Epithelial cell of prostate (primary cell): ENCODE results near the gene IFIT5.
A peak's percentile ranks its signal among the peaks of the same experiment; 100 is the strongest.
"Not testable (repeated sequence)": the region's sequence is repeated elsewhere in the genome, so short reads cannot be mapped to it uniquely, and the experiment has no call there.

Source experiments
- DNase-seq: peaks from one replicate; pipeline ENCODE4 v3.0.0-alpha.2; 2011; ENCODE audit warnings: low read depth, low spot score
- H3K27ac ChIP-seq: fragments of 450-650 bp; 2 replicates; pipeline ENCODE4 v1.5.1; 2017; ENCODE audit warnings: mild to moderate bottlenecking

The IFIT5 gene

GRCh38 chr10:89426230-89426868 lies 12.0 kb downstream of the IFIT5 start:
- H3K27ac ChIP-seq = no peak overlapping the region
- DNase-seq = no peak

DNA sequence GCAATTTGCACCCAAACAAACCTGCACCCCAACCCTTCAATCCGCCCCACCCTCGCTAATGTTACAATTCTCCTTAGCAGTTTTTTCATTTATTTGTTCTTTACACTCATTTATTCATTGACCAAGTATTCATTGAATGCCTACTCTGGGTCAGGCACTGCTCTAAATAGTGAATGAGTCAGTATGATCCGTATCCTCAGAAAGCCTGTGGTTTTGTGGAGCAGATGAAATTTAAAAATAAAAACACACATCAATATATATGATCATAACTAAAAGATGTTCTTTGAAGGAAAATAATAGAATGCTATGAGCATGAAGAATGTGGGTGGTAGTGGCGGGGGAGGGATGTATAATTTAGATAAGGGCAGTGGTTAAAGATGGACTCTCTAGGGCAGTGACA lies 13.3 kb downstream of the IFIT5 start:
- no peak overlapping the region for H3K27ac ChIP-seq
- no peak for DNase-seq

- no peak overlapping the region for H3K27ac ChIP-seq
- no peak for DNase-seq
These were observed 14.5 kb downstream of the IFIT5 start for GRCh38 chr10:89428877-89429276.

- no peak overlapping the region for H3K27ac ChIP-seq
- DNase-seq = no peak
These were observed 17.6 kb downstream of the IFIT5 start for GRCh38 chr10:89431977-89432376.

DNA sequence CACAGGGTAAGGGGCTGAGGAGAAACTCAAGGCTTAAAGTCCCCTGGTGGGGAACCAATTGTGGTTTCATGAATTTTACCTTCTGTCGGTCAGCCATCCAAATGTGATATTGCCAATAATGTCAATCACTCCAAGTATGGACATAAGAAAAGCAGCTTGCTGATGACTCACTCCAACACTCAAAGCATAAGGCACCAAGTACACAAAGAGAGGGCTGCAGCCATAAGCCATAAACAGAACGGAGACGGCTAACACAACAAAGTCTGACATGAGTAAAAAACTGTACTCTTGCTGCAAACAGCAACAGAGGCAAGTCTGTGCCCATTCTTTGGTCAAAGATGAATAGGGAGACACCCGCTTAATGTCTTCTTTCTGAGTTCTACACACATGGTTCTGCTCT lies 24.2 kb downstream of the IFIT5 start:
- no peak overlapping the region for H3K27ac ChIP-seq
- no peak for DNase-seq

DNA sequence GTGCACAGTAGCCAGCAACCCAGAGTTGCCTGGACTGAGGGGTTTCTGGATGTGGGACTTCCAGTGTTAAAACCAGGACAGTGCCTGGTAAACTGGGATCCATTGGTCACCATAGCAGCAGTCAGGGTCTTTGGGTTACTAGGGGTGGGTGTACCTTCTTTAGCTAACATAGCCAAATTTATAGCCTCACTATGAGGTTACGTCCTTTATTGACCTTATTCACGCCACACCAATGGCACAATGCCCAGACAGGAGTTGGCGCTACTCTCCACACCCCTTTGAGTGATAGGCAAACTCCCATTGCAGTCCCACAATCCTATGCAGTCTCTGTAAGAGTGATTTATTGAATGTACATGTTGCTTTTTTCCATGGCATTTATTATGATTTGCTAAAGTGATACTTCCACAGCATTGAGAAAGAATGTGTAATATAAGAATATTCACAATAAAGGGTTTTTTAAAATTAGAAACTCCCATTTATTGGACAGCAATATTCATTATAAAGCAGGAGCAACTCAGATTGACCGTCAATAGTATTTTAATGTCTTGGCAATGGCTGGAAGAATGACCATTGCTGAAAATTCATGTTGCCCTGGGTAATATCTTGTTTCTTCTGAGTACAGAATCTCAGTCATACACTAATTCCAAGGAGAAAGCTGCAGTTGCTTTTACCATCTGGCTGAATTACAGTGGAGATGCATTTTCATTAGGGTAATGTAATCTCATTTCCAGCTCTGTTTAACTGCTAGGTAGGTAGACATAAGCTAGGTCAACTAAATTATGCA lies 26.1 kb downstream of the IFIT5 start:
- DNase-seq = no peak
- H3K27ac ChIP-seq = no peak overlapping the region

- no peak overlapping the region for H3K27ac ChIP-seq
- DNase-seq = no peak
These were observed 27.9 kb downstream of the IFIT5 start for GRCh38 chr10:89442289-89442688.

DNA sequence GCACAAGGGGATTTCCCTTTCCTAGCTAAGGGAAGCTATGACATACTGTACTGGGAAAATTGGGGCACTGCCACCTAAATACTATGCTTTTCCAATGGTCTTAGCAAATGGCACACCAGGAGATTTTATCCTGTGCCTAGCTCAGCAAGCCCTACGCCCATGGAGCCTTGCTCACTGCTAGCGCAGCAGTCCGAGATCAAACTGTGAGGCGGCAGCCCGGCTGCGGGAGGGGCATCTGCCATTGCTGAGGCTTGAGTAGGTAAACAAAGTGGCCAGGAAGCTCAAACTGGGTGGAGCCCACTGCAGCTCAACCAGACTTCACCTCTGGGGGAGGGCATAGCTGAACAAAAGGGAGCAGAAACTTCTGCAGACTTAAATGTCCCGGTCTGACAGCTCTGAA lies 30.5 kb downstream of the IFIT5 start:
- not testable (repeated sequence) for H3K27ac ChIP-seq, DNase-seq

GRCh38 chr10:89450901-89451300 lies 36.5 kb downstream of the IFIT5 start:
- H3K27ac ChIP-seq = no peak overlapping the region
- no peak for DNase-seq

DNA sequence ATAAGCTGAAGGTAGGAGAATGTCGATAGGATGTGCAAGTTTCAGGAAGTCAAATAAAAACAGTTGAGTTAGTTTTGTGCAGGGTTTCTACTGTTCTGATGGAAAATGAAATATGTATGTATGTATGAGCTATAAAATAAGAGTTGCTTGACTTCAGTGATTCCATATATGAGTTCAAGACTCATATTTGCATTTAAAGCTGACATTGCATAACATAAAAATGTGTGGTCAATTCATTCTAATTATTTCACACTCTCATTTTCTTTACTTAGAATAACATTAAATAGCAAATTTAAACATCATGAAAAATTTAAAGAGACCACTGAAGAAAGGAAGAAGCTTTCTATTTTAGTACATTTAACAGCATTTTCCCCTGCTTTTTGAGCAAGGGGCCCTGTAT lies 37.8 kb downstream of the IFIT5 start:
- no peak for DNase-seq
- H3K27ac ChIP-seq = no peak overlapping the region

- no peak overlapping the region for H3K27ac ChIP-seq
- no peak for DNase-seq
These were observed 40.4 kb downstream of the IFIT5 start for GRCh38 chr10:89454561-89455347.

- DNase-seq = no peak
These were observed 43.9 kb downstream of the IFIT5 start for GRCh38 chr10:89458291-89458690.

DNA sequence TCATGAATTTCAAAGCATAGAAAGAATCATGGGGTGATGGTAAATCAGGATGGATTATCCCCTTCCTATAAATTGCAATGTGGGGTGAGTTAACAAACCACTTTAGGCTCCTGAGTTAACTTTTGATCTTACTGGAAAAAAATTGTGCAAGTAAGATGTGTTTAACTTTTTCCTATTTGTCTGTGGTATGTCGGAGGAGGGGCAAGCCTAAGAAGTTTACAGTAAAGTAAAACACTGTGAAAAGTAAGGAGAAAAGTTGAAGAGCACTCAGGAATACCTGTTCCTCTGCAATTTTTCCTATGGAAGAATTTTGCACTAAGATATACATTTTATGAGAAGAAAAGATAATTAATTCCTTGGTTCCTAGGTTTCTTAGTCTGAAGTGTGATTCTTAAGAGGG lies 44.4 kb downstream of the IFIT5 start:
- DNase-seq = no peak
- H3K27ac ChIP-seq = peak overlapping the region; percentile 6

More at GRCh38 chr10:89458291-89458690, 43.9 kb downstream of the IFIT5 start:
- H3K27ac ChIP-seq = peak overlapping the region; percentile 6

DNA sequence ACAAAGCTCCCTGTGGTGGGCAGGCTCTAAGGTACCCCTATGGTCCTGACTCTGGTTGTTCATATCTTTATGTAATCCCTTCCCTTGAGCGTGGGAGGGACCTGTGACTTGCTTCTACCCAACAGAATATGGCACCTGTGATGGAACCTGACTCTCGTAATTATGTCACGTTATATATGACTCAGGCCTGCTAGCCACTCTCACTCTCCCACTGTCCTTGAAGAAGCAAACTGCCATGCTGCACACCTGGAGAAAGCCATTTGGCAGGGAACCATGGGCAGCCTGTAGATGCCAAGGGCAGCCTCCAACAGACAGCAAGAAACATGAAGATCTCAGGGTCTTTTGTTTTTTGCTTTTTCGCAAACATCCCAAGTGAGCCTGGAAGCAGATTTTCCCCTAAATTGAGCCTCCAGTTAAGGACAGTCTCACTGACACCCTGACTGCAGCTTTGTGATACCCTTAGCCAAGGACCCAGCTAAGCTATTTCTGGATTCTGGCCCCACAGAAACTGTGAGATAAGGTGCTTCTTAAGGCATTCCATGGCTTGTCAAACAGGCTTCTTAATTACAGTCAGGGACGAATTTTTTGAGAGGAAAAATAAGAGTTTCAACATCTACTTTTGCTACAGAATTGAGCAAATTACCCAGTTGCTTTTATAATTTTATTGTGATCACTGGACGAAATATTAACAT lies 49.6 kb downstream of the IFIT5 start:
- DNase-seq = no peak
- H3K27ac ChIP-seq = no peak overlapping the region

DNA sequence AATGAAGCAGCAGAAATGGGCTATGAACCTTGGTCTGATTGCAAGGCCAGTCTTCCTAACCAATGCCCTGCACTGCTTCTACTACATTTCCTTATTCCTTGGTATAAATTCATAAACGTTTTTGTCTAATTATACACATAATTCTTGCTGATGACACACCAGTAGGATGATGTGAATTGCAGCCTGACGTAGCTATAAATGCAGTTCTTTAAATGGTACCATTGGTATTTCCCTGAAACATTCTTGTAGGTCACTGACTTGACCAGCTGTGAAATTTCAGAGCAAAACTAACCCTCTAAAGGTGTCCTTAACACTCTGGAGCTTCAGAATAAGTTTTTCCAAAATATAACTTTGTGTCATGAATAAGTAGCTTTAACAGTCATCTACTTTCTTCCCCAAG lies 50.8 kb downstream of the IFIT5 start:
- no peak for DNase-seq
- H3K27ac ChIP-seq = no peak overlapping the region

- peak overlapping the region; percentile 11 for H3K27ac ChIP-seq
- DNase-seq = peak; percentile 40
These were observed 52.2 kb downstream of the IFIT5 start for GRCh38 chr10:89466599-89467035.

- H3K27ac ChIP-seq = no peak overlapping the region
- no peak for DNase-seq
These were observed 54.0 kb downstream of the IFIT5 start for GRCh38 chr10:89468191-89468965.

GRCh38 chr10:89469517-89469916 lies 55.1 kb downstream of the IFIT5 start:
- H3K27ac ChIP-seq = no peak overlapping the region
- no peak for DNase-seq
